Measurements from ENCODE around the gene FAM53A.

Gene FAM53A

GRCh38 chr4:1691737-1692373, 7.7 kb upstream of the FAM53A start:
- TF ChIP-seq, protein P1, sequence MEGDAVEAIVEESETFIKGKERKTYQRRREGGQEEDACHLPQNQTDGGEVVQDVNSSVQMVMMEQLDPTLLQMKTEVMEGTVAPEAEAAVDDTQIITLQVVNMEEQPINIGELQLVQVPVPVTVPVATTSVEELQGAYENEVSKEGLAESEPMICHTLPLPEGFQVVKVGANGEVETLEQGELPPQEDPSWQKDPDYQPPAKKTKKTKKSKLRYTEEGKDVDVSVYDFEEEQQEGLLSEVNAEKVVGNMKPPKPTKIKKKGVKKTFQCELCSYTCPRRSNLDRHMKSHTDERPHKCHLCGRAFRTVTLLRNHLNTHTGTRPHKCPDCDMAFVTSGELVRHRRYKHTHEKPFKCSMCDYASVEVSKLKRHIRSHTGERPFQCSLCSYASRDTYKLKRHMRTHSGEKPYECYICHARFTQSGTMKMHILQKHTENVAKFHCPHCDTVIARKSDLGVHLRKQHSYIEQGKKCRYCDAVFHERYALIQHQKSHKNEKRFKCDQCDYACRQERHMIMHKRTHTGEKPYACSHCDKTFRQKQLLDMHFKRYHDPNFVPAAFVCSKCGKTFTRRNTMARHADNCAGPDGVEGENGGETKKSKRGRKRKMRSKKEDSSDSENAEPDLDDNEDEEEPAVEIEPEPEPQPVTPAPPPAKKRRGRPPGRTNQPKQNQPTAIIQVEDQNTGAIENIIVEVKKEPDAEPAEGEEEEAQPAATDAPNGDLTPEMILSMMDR (IDR thresholded peaks at IDR 0.05; ENCODE audit: low read depth, low read length) = no peak
- H3K4me3 ChIP-seq (ENCODE audit: low read depth, low read length) = no peak overlapping the region

DNA sequence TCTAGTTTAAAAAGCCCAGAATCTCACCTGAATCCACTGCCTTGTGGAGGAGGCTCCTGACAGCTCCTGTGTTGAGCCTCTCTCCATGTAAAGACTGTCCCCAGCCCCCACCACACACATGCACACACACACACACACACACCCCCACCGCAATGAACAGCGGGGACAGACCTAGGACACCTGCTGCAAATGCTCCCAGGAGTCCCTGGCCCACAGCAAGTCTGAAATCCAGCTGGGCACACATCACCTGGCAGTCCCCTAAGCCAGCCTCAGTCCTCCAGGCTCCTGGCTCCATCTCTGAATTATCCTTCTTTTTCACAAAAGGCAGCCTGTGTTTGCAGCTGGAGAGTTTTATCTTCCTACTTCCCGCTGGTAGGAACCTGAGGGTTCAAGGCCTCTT, 6.6 kb upstream of the FAM53A start:
- H3K4me3 ChIP-seq (ENCODE audit: low read depth, low read length) = no peak overlapping the region
- TF ChIP-seq, protein P1 (IDR thresholded peaks at IDR 0.05; ENCODE audit: low read depth, low read length) = no peak

- no peak overlapping the region for H3K4me3 ChIP-seq (ENCODE audit: low read depth, low read length)
- TF ChIP-seq, protein P1 (IDR thresholded peaks at IDR 0.05; ENCODE audit: low read depth, low read length) = no peak
These were observed 2.4 kb upstream of the FAM53A start for GRCh38 chr4:1686440-1687036.

GRCh38 chr4:1685235-1686150, 1.4 kb upstream of the FAM53A start:
- TF ChIP-seq, protein P1 (IDR thresholded peaks at IDR 0.05; ENCODE audit: low read depth, low read length) = no peak
- H3K4me3 ChIP-seq (ENCODE audit: low read depth, low read length) = no peak overlapping the region

DNA sequence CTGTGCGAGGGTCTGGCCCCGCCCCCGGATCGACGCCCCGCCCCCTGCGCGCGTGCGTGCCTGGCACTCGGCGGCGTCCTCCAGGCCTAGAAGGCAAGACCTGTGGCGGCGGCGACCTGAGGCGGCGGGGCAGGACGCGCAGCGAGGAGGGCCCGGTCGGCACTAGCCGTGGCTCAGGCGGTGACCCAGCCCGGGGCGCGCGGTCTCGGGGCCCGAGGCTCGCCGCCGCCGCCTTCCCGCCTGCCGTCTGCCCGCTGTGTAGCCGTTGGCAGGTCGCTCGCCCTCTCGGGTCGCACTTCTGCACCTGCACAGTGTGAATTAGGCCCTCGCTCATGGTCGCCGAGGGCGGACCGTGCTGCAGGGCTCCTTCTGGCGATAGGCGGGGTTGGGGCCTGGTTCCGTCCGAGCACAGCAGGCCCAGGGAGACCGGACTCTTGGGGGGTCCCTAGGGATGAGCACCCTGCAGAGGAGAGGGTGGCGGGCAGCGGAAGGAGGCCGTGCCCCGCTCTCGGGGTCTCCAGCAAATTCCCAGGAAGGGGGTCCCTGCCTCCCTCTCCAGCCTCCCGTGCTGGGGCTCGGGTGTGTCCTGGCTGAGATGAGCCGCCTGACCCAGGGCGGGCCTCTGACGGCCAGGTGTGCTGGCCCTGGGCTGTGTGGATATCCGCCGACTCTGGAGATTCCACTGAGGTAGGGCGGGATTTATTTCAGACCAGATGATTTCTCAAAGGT, 557 bp upstream of the FAM53A start:
- TF ChIP-seq, protein P1 (IDR thresholded peaks at IDR 0.05; ENCODE audit: low read depth, low read length) = no peak
- no peak overlapping the region for H3K4me3 ChIP-seq (ENCODE audit: low read depth, low read length)

DNA sequence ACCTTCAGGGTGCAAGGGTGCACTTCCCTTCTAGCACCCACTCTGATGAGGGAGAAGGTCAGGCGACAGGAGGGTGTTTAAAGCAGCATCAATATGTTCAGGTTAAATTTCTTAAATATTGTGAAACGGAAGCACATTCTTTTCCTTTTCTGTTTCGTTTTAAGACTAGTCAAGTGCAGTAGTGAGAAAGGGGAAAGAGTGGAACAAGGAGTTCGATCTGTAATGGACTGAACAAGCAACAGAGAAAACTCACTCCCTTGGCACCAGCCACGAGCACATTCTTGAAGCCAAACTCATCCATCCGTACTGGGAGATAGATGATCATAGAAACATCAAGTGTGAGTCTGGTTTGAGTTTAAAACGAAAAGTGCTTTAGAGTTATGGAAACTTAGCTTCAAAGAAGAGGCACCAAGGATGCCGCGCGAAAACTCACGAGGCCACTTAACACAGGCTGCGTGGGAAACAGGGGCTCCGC, 815 bp downstream of the FAM53A start:
- peak overlapping the region; percentile 61 for H3K4me3 ChIP-seq (ENCODE audit: low read depth, low read length)
- TF ChIP-seq, protein P1 (IDR thresholded peaks at IDR 0.05; ENCODE audit: low read depth, low read length) = no peak
